OCI-LY7 (cell line): ENCODE data around the gene BRD2.

Source experiments
- EZH2phosphoT487 ChIP-seq: fragments of 200-600 bp; sonication (generic); IDR thresholded peaks from 2 replicates; pipeline ENCODE4 v1.6.1; 2018; ENCODE audit warnings: low read depth, borderline replicate concordance, mild to moderate bottlenecking, mixed run types, antibody characterized with exemption, low read length, moderate library complexity, mixed read lengths
- TF ChIP-seq, protein P1 (sequence below): fragments of 200-600 bp; sonication (generic); conservative IDR thresholded peaks from 2 replicates; pipeline ENCODE4 v1.5.1; 2014; ENCODE audit warnings: mild to moderate bottlenecking, antibody characterized with exemption, low read length, moderate library complexity, mixed read lengths

DNA sequence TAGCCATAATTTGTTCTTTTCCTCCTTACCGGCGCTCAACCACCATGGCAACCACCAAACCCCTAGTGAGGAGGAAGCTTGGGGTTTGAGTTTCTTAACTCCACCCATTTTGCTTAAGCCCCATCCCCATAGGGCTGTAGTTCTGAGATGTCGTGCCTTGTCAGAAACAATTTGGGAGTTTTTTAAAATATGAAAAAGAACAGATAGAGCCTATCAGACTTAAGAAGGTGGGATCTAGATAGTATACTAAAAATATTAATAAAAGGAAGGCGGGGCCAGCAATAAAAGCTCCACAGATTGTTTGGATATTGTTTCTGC lies 5.6 kb downstream of the BRD2 start:
- TF ChIP-seq, protein P1, sequence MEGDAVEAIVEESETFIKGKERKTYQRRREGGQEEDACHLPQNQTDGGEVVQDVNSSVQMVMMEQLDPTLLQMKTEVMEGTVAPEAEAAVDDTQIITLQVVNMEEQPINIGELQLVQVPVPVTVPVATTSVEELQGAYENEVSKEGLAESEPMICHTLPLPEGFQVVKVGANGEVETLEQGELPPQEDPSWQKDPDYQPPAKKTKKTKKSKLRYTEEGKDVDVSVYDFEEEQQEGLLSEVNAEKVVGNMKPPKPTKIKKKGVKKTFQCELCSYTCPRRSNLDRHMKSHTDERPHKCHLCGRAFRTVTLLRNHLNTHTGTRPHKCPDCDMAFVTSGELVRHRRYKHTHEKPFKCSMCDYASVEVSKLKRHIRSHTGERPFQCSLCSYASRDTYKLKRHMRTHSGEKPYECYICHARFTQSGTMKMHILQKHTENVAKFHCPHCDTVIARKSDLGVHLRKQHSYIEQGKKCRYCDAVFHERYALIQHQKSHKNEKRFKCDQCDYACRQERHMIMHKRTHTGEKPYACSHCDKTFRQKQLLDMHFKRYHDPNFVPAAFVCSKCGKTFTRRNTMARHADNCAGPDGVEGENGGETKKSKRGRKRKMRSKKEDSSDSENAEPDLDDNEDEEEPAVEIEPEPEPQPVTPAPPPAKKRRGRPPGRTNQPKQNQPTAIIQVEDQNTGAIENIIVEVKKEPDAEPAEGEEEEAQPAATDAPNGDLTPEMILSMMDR, result no peak
- no peak for TF ChIP-seq EZH2phosphoT487
